ENCODE measurements around the gene POLR2H.

DNA sequence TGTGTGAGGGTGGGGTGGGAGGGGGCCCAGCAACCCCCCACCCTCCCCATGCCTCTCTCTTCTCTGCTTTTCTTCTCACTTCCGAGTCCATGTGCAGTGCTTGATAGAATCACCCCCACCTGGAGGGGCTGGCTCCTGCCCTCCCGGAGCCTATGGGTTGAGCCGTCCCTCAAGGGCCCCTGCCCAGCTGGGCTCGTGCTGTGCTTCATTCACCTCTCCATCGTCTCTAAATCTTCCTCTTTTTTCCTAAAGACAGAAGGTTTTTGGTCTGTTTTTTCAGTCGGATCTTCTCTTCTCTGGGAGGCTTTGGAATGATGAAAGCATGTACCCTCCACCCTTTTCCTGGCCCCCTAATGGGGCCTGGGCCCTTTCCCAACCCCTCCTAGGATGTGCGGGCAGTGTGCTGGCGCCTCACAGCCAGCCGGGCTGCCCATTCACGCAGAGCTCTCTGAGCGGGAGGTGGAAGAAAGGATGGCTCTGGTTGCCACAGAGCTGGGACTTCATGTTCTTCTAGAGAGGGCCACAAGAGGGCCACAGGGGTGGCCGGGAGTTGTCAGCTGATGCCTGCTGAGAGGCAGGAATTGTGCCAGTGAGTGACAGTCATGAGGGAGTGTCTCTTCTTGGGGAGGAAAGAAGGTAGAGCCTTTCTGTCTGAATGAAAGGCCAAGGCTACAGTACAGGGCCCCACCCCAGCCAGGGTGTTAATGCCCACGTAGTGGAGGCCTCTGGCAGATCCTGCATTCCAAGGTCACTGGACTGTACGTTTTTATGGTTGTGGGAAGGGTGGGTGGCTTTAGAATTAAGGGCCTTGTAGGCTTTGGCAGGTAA, 16.0 kb upstream of the POLR2H start:
- TF ChIP-seq RFX5 (IDR thresholded peaks at IDR 0.05; ENCODE audit: low read depth, low read length): no peak
- TF ChIP-seq POLR2A (IDR thresholded peaks at IDR 0.05; ENCODE audit: low read depth, low read length): no peak
- no peak for TF ChIP-seq FOS (IDR thresholded peaks at IDR 0.05; ENCODE audit: low read depth, low read length)
- TF ChIP-seq CEBPB (IDR thresholded peaks at IDR 0.05; ENCODE audit: low read depth, low read length): no peak
- no peak for TF ChIP-seq RCOR1 (IDR thresholded peaks at IDR 0.05; ENCODE audit: insufficient replicate concordance, low read length)
- TF ChIP-seq, protein P1, sequence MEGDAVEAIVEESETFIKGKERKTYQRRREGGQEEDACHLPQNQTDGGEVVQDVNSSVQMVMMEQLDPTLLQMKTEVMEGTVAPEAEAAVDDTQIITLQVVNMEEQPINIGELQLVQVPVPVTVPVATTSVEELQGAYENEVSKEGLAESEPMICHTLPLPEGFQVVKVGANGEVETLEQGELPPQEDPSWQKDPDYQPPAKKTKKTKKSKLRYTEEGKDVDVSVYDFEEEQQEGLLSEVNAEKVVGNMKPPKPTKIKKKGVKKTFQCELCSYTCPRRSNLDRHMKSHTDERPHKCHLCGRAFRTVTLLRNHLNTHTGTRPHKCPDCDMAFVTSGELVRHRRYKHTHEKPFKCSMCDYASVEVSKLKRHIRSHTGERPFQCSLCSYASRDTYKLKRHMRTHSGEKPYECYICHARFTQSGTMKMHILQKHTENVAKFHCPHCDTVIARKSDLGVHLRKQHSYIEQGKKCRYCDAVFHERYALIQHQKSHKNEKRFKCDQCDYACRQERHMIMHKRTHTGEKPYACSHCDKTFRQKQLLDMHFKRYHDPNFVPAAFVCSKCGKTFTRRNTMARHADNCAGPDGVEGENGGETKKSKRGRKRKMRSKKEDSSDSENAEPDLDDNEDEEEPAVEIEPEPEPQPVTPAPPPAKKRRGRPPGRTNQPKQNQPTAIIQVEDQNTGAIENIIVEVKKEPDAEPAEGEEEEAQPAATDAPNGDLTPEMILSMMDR (conservative IDR thresholded peaks at IDR 0.05; ENCODE audit: low read depth, low read length): peak; percentile 41
- peak; percentile 37 for TF ChIP-seq RAD21 (IDR thresholded peaks at IDR 0.05; ENCODE audit: low read length)
- peak; percentile 34 for TF ChIP-seq SMC3 (IDR thresholded peaks at IDR 0.05; ENCODE audit: low read depth, low read length)
- TF ChIP-seq, protein P2, sequence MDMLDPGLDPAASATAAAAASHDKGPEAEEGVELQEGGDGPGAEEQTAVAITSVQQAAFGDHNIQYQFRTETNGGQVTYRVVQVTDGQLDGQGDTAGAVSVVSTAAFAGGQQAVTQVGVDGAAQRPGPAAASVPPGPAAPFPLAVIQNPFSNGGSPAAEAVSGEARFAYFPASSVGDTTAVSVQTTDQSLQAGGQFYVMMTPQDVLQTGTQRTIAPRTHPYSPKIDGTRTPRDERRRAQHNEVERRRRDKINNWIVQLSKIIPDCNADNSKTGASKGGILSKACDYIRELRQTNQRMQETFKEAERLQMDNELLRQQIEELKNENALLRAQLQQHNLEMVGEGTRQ (IDR thresholded peaks at IDR 0.05; ENCODE audit: low read depth, low read length): peak; percentile 59
- no peak for TF ChIP-seq MXI1 (IDR thresholded peaks at IDR 0.05; ENCODE audit: borderline replicate concordance, low read depth, low read length)

Measured in IMR-90 (cell line).